Stimulated activated CD8-positive, alpha-beta memory T cell treated with anti-CD3 and anti-CD28 coated beads, Interleukin-4, amount 100 ng/mL, for 1 hour (primary cell): ENCODE data around the gene PACSIN1.

ENCODE experiments used
- DNase-seq, 2 donors: peaks; one replicate each; pipeline ENCODE4 v3.0.0-alpha.2; 2020; ENCODE audit warnings: low read depth in 2 of 2, low spot score in 1 of 2

The PACSIN1 gene

GRCh38 chr6:34465531-34466241, at the start of gene PACSIN1:
TSS of gene PACSIN1 (plus strand) at chr6:34466076. CDS start at chr6:34526306, 60,230 bp downstream.
- DNase-seq = no peak

- no peak for DNase-seq
Observed at GRCh38 chr6:34416877-34417371, 49.0 kb upstream of the PACSIN1 start.

GRCh38 chr6:34418367-34418766, 47.5 kb upstream of the PACSIN1 start:
- DNase-seq = no peak

- DNase-seq = no peak
Observed at GRCh38 chr6:34423254-34423653, 42.6 kb upstream of the PACSIN1 start.

GRCh38 chr6:34424200-34425131, 41.4 kb upstream of the PACSIN1 start:
- DNase-seq = no peak

GRCh38 chr6:34425132-34425497, 40.8 kb upstream of the PACSIN1 start:
- DNase-seq = no peak

- peak; percentile 74 to 82 for DNase-seq
Observed at GRCh38 chr6:34425498-34426410, 40.1 kb upstream of the PACSIN1 start, which contains the start of gene RPS10. TSS of gene RPS10 (minus strand) at chr6:34426069. CDS start at chr6:34425221, 848 bp downstream.

GRCh38 chr6:34435916-34436315, 30.0 kb upstream of the PACSIN1 start:
- DNase-seq = no peak

GRCh38 chr6:34436803-34437643, 28.9 kb upstream of the PACSIN1 start:
- no peak for DNase-seq

GRCh38 chr6:34437644-34437970, 28.3 kb upstream of the PACSIN1 start:
- DNase-seq = no peak

GRCh38 chr6:34438705-34439104, 27.2 kb upstream of the PACSIN1 start:
- no peak for DNase-seq

- DNase-seq = no peak
Observed at GRCh38 chr6:34439442-34439841, 26.4 kb upstream of the PACSIN1 start.

- DNase-seq = no peak
Observed at GRCh38 chr6:34441526-34441925, 24.4 kb upstream of the PACSIN1 start.

GRCh38 chr6:34445313-34445860, 20.5 kb upstream of the PACSIN1 start:
- DNase-seq = no peak

- DNase-seq = no peak
Observed at GRCh38 chr6:34447386-34447785, 18.5 kb upstream of the PACSIN1 start.

- DNase-seq = no peak
Observed at GRCh38 chr6:34447910-34448309, 18.0 kb upstream of the PACSIN1 start.

GRCh38 chr6:34451192-34451591, 14.7 kb upstream of the PACSIN1 start:
- DNase-seq = no peak

- no peak for DNase-seq
Observed at GRCh38 chr6:34455831-34456230, 10.0 kb upstream of the PACSIN1 start.

GRCh38 chr6:34457382-34457741, 8.5 kb upstream of the PACSIN1 start:
- DNase-seq = no peak
